NCI-H1436 (cell line): ENCODE measurements around the gene EPHX1.
A peak's percentile ranks its signal among the peaks of the same experiment; 100 is the strongest.
"Not testable (repeated sequence)": the region's sequence is repeated elsewhere in the genome, so short reads cannot be mapped to it uniquely, and the experiment has no call there.

Experiments
- DNase-seq: peaks from one replicate; lab custom pipeline; 2025; lab: John Stamatoyannopoulos, UW

EPHX1 gene

DNA sequence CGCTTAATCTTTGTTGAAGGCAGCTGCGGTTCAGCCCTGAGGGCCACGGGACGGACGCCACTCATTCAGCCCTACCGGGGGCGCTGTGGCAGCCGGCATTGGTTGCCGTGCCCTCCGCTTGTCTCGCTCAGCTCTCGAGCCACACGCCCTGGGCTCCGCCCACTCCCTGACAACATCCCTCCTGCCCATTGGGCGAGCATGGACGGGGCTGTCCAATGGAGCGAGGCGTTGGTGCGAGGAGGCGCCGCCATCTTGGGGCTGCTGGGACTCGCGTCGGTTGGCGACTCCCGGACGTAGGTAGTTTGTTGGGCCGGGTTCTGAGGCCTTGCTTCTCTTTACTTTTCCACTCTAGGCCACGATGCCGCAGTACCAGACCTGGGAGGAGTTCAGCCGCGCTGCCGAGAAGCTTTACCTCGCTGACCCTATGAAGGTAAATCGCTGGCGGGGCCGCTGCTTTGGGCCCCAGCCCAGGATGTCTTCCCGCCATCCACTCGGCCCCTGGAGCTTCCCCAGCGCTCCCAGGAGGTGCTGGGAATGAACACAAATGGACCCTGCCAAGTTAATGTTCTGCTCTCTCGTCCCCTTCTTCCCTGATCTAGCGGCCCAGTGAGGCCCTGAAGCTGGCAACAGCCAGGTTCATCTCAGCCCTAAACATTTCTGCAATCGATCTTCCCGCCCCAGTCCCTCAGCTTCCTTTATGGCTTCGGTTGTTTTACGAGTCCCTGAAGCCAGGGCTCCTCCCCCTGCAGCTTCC lies 32.2 kb upstream of the EPHX1 start, which contains the start of gene SRP9:
Gene SRP9, plus strand, starts transcription at position 244 of the 754 bp plus-strand sequence. Its CDS starts 115 bp downstream, at position 359.
- peak; percentile 100 for DNase-seq

DNA sequence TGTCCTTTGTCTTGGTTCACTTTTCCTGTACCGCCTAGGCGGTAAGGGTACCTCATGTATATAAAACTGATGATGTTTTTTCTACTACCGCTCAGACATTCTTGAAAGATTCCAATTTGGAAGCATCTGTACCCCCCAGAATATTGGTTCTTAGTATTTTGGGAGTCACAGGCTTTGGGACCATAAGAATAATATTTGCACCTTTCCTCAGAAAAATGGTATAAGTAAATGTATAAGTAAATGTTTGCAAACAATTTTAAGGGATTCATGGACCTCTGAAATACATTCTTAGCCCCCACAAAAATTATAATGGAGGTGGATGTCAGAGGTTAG lies 31.6 kb upstream of the EPHX1 start:
- no peak for DNase-seq

DNA sequence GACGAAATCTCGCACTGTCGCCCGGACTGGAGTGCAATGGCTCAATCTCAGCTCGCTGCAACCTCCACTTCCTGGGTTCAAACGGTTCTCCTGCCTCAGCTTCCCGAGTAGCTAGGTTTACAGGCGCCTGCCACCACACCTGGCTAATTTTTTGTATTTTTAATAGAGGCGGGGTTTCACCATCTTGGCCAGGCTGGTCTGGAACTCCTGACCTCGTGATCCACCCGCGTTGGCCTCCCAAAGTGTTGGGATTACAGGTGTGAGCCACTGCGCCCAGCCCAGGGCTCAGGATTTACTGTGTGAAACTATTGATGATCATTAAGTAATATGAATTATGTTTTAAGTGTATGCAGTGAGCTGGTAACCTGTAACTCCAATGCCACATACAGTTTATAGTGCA lies 30.8 kb upstream of the EPHX1 start:
- DNase-seq, result not testable (repeated sequence)

DNA sequence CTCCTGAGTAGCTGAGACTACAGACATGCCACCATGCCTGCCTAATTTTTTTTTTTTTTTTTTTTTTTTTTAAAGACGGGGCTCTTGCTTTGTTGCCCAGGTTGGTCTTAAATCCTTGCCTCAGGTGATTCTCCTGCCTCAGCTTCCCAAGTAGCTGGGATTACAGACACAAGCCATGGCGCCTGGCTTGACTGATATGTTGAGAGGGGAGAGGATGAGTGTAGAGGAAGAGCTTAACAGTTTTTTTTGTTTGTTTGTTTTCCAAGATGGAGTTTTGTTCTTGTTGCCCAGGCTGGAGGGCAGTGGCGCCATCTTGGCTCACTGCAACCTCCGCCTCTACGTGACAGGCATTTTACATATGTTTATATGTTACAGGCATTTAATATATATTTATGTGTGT lies 29.8 kb upstream of the EPHX1 start:
- no peak for DNase-seq

DNA sequence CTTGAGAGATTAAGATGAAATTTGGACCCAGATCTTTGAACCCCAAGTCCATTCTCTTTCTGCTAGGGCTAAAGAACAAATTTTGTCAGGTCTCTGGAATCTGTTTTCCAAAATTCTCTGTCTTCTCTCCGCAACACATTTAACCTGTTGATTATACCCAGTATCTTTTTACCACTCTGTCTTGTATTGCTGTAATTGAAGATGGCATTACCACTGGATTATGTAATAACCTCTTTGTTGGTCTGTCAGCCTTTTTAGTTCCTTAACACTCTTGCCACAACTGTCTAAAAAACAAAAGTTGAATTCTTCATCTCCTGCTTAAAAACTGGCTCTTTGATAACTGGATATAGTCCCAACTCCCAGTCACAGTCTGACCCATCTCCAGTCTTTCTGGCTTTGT lies 29.3 kb upstream of the EPHX1 start:
- no peak for DNase-seq

DNA sequence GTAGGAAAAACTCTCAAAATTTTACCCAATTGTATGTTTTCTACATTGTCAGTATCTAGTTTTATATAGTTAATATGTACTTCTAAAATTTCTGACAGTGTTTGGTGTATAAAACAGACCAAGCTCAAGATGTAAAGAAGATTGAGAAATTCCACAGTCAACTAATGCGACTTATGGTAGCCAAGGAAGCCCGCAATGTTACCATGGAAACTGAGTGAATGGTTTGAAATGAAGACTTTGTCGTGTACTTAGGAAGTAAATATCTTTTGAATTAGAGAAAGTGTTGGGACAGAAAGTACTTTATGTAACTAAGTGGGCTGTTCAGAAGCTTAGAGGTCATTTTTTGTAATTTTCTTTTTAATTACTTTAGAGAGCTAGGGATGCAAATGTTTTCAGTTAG lies 20.8 kb upstream of the EPHX1 start:
- DNase-seq, result not testable (repeated sequence)

DNA sequence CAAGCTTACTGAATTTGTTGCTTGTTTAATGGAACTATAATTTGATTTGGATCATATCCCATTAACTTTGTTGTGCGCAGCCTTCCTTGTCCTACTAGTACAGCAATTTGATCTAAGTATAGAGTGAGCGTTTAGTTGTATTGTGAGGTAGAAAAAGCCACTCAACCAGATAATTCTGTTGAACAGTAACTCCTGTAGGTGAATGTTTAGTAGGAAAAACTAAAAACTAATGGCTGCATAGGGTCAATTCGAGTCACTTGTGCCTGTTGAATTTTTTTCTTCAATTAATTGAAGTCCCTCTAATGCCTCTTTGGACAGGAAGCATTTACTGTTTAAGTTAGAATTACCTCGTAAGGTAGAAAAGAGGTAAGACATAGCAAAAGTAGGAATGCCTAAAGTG lies 15.0 kb upstream of the EPHX1 start:
- no peak for DNase-seq

DNA sequence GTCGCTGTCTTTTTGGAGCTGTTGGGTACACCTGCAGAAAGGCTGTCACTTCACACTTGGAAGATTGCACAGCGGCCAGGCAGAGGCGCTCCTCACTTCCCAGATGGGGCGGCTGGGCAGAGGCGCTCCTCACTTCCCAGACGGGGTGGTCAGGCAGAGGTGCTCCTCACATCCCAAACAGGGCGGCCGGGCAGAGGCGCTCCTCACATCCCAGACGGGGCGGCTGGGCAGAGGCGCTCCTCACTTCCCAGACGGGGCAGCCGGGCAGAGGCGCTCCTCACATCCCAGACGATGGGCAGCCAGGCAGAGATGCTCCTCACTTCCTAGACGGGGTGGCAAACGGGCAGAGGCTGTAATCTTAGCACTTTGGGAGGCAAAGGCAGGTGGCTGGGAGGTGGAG lies 13.8 kb upstream of the EPHX1 start:
- not testable (repeated sequence) for DNase-seq

DNA sequence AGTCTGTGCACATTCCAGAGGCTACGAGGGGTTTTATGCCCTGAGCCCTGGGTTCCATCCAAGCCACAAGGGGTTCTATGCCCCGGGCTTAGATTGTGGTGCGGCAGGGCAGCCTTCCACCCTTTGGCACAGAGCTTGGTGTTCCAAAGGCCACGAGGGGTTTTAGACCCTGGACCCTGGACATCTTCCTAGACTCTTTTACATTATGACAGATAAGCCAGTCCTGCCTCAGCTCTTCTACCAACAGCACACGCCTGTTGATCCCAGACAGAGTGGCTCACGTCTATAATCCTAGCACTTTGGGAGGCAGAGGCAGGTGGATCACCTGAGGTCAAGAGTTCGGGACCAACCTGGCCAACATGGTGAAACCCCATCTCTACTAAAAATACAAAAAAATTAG lies 8.8 kb upstream of the EPHX1 start:
- not testable (repeated sequence) for DNase-seq

DNA sequence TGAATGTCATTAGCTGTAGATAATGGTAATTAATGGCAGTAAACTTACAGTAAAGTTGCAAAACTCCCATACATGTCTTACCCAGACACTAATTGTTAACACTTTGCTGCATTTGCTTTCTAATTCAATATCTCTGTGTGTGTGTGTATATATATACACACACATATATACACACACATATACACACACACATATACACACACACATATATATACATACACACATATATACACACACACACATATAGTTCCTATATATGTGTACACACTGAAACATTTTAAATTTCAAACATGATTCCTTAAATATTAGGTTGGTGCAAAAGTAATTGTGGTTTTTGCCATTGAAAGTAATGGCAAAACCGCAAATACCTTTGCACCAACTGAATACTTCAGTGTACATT lies 3.7 kb upstream of the EPHX1 start:
- DNase-seq, result no peak

DNA sequence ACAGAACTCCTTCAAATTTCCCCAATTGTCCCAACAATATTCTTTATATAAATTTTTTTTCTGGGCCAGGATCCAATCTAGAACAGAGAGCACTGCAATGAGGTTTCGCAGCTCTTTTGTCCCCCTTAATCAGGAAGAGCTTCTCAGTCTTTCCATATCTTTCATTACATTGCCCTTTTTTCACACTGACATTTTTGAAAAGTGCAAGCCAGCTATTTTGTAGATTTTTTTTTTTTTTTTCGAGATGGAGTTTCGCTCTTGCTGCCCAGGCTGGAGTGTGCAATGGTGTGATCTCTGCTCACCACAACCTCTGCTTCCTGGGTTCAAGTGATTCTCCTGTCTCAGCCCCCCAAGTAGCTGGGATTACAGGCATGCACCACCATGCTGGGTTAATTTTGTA lies 3.2 kb upstream of the EPHX1 start:
- DNase-seq, result not testable (repeated sequence)

DNA sequence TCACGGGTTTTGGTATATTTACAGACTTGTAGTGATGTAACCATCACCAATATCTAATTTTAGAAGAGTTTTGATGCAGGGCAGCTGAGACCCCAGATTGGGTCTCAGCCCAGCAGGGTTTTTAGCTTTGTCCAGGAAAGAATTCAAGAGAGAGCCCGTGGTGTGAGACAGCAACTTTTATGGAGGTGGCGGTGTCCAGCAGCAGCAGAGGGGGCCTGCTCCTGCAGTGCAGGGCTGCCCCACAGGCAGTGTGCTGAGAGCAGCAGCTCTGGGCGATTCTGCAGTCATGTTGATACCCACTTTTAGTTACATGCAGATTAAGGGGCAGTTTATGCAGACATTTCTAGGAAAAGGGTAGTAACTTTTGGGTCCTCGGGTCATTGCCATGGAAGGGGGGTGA lies 1.8 kb upstream of the EPHX1 start:
- DNase-seq, result no peak

DNA sequence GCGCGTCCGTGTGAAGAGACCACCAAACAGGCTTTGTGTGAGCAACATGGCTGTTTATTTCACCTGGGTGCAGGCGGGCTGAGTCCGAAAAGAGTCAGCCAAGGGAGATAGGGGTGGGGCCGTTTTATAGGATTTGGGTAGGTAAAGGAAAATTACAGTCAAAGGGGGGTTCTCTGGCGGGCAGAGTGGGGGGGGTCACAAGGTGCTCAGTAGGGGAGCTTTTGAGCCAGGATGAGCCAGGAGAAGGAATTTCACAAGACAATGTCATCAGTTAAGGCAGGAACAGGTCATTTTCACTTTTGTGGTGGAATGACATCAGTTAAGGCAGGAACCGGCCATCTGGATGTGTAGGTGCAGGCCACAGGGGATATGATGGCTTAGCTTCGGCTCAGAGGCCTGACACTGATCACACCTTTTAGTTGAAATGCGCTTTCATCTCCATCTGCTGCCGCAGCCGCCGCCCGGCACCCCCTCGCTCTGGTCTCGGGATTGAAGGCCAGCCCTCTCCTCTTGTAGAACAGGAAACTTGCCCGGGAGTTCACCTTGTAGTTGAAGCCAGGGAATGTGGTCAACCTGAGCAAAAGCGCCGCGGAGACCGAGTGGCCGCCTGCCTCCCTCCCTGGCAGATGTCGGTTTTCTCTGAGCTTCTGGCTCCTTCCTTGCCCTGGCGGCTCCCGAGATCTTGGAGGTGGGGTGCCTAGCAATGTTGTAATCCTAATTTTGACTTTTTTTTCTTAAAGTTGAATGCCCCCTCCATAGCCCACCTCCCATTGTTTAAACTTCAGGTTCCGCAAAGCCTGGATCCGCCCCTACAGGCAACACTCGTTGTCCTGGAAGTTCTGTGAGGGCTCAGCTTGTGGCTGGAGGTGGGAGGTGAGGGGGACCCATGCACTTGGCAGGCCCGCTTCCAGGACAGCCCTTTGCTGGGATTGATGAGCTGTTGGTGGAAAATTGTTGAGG lies 935 bp downstream of the EPHX1 start:
- DNase-seq, result not testable (repeated sequence)

DNA sequence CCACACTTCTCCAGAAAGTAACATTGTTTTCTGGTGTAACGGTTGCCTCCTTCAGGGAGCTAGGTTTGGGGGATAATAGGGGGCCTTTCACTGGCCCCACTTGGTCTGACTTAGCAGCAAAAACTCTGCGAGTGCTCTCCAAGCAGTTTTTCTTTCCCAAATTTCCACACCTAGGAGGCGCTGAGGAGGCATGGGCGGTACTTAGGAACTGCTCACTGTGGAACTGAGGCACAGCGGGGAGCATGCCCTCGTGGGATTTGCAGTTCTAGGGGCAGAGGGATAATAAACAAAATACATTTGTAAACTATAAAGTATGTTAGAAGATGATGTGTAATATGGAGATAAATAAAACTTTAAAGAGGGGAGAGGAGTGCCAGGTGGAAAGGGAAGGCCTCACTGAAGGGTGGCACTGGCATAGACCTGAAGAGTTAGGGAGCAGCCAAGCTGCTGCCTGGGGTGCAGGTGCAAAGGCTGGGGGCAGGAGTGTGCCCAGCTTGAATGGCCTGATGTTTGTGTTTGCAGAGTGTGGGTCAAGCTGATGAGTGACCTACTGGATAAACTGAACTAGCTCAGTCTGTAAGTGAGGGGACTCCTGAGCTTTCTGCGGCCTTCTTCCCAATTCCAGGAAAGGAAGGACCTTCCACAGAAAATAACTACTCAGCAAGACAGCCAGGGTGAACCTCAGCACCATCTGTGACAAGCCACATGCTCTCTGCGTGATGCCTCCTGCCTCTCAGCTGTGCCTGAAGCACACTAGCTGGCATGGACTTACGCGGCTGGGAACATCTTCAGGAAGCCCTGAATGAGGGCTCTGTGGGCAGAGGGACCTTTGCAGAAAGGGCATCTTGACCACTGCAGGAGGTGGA lies 1.9 kb downstream of the EPHX1 start:
- DNase-seq, result no peak

DNA sequence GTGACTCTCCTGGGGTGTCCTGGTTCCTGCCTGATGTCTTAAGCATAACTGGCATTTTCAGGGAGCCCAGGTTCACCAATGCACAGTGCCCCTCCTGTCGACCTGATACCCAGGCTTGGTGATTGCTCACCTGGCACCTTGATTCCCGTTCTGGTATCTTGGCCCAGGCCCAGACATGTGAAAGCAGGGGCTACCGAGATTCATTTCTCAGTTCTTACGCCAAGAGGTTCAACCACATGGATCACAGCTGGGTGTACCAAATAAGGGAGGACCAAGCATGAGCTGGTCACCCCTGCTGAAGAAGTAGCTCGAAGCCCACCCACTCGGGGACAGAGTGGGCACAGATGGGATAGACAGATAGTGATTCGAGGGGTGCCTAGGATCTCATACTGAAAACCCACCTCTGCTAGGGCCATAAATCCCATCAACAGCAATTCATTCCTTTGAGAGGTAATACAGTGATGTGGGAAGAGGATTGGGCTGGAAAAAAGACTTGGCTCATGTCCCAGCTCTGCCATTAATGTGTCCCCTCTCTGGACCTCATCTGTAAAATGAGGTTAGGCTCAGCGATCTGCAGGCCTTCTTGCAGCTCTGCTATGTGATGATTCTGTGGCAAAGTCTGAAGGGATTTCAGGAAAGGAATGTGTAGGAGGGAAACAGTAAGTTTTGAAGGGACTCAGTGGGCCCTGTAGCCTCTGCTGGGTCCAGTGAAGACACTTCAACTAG lies 2.7 kb downstream of the EPHX1 start:
- DNase-seq, result no peak

DNA sequence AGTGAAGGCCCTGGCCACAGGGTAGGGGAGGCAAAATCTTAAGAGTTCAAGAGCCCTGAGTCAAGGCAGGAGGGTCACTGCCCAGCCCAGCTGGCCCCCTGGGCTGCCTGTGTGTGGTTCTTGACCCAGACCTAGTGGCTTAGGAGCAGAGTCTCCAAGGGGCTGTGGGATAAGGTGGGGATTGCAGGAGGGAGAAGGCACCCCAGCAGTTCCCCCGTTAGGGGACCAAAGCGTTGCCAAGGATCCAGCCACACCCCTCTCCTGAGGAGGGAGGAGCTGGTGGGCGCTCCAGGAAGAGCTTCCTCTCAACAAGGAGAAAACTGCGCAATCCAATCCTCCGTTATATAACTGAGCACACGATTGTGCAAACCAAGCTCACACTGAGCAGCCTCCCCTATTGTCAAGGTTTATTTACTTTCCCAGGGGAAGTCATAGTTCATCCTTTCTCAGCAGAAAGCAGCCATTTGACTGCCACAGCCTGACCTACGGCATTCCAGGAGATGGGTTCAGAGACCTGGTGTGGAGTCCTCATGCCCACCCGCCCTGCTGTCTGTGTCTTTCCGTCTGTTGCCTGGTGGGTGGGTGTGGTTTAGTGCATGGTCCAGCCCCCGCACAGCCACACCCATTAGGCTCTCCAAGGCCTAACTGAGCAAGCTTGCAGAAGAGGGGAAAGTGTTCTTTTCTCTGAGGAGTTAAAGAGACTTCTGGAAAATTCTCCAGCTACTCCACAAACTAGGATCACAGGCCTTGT lies 3.5 kb downstream of the EPHX1 start:
- DNase-seq, result peak; percentile 67

DNA sequence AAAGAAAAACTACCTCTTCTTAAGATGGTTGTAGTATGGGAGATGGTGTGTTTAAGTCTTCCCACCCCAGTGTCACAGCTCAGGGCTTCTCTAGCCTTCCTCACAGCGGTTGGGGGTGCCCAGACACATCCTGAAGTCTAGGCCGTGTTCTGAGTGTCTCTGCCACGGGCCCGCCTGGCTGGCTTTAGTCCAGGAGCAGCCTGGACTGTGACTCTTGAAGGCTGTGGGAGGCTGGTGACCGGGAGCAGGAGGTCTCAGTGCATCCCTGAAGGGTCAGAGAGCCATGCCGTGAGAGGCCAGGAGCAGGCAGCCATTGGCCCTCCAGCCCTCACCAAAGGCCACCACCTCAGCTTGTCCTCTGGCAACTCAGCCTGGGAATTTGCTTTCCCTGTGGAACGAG lies 4.5 kb downstream of the EPHX1 start:
- DNase-seq, result no peak

DNA sequence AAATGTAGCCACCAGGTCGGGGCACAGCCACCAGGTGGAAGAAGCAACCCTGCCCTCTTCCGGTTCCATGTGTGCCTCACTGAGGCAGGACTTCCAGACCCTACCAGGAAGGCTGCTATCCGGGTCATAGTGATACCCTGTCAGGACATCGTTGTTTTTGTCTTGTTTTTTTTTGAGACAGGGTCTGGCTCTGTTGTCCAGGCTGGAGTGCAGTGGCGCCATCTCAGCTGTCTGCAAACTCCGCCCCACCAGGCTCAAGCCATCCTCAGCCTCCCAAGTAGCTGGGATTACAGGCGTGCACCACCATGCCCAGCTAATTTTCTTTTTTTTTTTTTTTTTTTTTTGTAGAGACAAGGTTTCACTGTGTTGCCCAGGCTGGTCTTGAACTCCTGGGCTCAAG lies 5.2 kb downstream of the EPHX1 start:
- DNase-seq, result not testable (repeated sequence)

DNA sequence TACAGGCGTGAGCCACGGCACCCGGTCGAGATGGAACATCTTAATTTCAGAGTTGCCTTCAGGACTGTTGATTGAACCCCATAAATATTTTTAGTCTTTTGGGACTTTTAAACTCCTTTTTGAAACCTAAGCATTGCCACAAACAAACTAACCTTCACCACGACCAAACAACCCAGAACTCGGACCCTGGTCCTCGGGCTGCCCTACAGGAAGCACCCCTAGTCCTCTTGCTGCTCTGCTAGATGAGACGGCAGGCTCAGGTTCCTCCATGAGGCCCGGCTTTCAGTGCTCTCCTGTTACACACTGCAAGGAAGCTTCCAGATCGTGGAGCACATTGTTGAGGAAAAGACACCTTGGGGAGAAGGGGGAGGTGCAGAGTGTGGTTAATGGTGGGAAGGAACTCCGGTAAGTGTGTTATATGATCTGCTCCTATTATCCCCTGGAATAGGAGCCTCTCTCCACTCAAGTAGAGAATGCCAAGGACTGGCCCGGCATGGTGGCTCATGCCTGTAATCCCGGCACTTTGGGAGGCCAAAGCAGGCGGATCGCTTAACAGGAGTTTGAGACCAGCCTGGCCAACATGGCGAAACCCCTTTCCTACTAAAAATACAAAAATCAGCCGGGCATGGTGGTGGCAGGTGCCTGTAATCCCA lies 5.7 kb downstream of the EPHX1 start:
- peak; percentile 81 for DNase-seq
